Right lobe of liver (tissue), 4 donors: ENCODE measurements around the gene SPI1.

Experiments used
- CTCF ChIP-seq, 4 donors: fragments of 200-600 bp in 3 of 4; fragments of 450-650 bp in 1 of 4; IDR thresholded peaks; one replicate each; pipeline versions ENCODE4 v1.5.1 to v1.8.0; 2016 to 2022; ENCODE audit warnings: antibody characterized with exemption in 4 of 4, mild to moderate bottlenecking in 2 of 4
- POLR2A ChIP-seq: fragments of 450-650 bp; IDR thresholded peaks from one replicate; pipeline ENCODE4 v1.6.1; 2017; ENCODE audit warnings: antibody characterized with exemption, mild to moderate bottlenecking
- donor health status: DM: no; HTN: no; CAD: no.
- donor health status: DM: no; HTN: no; CAD: no.
- donor health status: DM: no; HTN: yes; CAD: no.

- TF ChIP-seq CTCF (IDR thresholded peaks at IDR 0.05) (peak; percentile 93 to 97 (median 94)), POLR2A (no peak)
Measured at GRCh38 chr11:47355283-47356128, 22.8 kb downstream of the SPI1 start.
